ENCODE results near the gene TMED3.

- TF ChIP-seq CEBPB (IDR thresholded peaks at IDR 0.05) (no peak), RAD21 (IDR thresholded peaks at IDR 0.05; ENCODE audit: low read depth) (peak; percentile 71), TAF1 (IDR thresholded peaks at IDR 0.05; ENCODE audit: low read depth) (no peak)
- TF ChIP-seq, protein P1, sequence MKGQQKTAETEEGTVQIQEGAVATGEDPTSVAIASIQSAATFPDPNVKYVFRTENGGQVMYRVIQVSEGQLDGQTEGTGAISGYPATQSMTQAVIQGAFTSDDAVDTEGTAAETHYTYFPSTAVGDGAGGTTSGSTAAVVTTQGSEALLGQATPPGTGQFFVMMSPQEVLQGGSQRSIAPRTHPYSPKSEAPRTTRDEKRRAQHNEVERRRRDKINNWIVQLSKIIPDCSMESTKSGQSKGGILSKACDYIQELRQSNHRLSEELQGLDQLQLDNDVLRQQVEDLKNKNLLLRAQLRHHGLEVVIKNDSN (IDR thresholded peaks at IDR 0.05), result no peak
These were observed 28.8 kb downstream of the TMED3 start for GRCh38 chr15:79339588-79340314.
